Mesodermal cell (in vitro differentiated cells): ENCODE results near the gene TADA1.

ENCODE experiments used
- H3K27ac ChIP-seq: 2 replicates; pipeline ENCODE4 v1.7.0; 2013; ENCODE audit warnings: mild to moderate bottlenecking, low read depth, low read length, moderate library complexity; ENCODE audit not compliant: severe bottlenecking
- H3K36me3 ChIP-seq: 2 replicates; pipeline ENCODE4 v1.7.1; 2013; ENCODE audit warnings: mild to moderate bottlenecking, low read length, moderate library complexity; ENCODE audit not compliant: control insufficient read depth, insufficient read depth
- H3K4me1 ChIP-seq: one replicate; pipeline ENCODE4 v1.7.1; 2013; ENCODE audit warnings: mild to moderate bottlenecking, low read length; ENCODE audit not compliant: insufficient read depth, control insufficient read depth, poor library complexity, severe bottlenecking
- H3K4me3 ChIP-seq: 2 replicates; pipeline ENCODE4 v1.7.0; 2013; ENCODE audit warnings: low read length, control low read depth, mild to moderate bottlenecking; ENCODE audit not compliant: insufficient read depth, poor library complexity, severe bottlenecking; ENCODE audit errors: extremely low read depth
- H3K9me3 ChIP-seq: 2 replicates; pipeline ENCODE4 v1.7.1; 2013; ENCODE audit warnings: mild to moderate bottlenecking, low read length, moderate library complexity; ENCODE audit not compliant: control insufficient read depth
- WGBS, 2 experiments: methylation state at CpG; one replicate each; pipeline ENCODE4 v1.1.5; 2013; ENCODE audit warnings: missing lambda C conversion rate in 2 of 2; ENCODE audit not compliant: insufficient coverage in 2 of 2; 5-methylcytosine and 5-hydroxymethylcytosine counted together

The TADA1 gene

DNA sequence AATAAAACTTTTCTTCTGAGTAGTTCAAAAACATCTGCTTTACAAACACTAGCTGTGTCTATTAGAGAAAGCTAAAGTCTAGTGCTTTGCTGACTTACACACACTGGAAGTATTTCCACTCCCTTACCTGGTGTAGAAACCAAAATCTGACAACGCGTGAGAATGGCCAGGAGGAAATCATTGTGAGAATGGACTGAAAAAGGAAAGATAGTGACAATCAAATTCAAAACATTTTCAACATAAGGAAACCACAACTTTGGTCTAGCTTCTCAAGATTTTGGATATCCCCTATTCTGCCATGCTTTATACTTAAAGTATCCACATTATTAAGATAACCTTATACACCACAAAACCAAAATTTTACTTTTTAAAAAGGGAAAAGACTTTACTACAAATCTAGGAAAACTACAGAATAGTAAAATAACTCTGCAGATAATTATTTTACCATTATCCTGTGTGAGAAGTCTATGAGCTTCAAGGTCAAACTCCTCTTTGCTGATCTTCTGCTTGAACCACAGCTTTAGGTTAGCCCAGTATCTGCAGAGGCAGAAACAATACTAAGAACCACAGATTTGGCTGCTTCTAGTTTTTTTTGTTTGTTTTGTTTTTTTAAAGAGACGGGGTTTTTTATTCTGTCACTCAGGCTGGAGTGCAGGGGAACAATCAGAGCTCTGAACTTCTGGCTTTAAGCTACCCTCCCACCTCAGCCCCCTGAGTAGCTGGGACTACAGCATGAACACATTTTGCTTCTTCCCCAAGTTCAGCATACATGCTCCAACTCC is 6.6 kb downstream of the TADA1 start:
- WGBS, 2 experiments, result 20% methylated on average over 1 of the region's 3 CpGs; no CpG with 5 or more reads in 1 of the 2 experiments
- H3K4me3 ChIP-seq, result no peak overlapping the region
- H3K4me1 ChIP-seq, result no peaks in the 10 kb centered on the region
- H3K36me3 ChIP-seq, result peaks cover 46% of the 10 kb centered on the region
- no peak overlapping the region for H3K27ac ChIP-seq
- H3K9me3 ChIP-seq, result no peaks in the 10 kb centered on the region

DNA sequence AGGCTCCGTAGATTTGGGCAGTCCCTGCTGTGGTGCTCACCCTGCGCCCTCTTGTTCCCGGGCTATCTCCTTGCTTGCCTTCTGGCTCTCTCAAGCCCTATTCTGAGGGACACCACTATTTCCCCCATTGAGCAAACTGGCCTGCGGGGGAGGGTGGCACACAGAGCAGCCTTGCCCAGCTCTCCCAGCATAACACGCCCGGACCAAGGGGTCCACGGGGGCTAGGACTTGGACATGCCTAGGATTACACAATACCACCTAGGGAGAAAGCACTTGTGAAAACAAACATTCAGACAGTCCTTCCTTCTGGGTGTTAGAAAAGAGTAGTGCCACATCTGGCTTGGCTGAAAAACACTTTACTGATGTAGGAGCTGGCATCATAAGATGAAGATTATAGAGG is 7.4 kb downstream of the TADA1 start:
- 92 to 94% methylated on average over 3 to 6 of the region's 7 CpGs for WGBS, 2 experiments
- Histone ChIP-seq H3K9me3 (no peaks in the 10 kb centered on the region), H3K4me3 (no peak overlapping the region), H3K4me1 (no peaks in the 10 kb centered on the region), H3K27ac (no peak overlapping the region), H3K36me3 (peaks cover 53% of the 10 kb centered on the region)

DNA sequence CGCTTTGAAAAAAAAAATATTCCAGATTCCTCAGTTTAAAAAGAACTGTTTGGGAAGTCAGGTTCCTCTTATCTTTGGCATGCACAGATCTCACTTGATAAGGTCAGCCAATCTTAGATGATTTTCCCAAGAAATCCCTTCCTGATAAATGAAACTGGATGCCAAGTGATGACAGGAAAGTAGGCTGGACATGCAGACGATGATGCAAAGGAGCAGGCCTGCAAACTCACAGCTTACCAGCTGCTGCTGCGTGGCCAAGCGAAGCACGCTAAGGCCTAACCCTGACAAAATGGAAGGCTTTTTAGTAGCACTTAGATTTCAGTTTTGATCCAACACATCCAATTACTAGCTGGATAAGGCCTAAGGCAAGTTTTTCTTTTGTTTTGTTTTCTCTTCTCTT is 10.1 kb downstream of the TADA1 start:
- Histone ChIP-seq H3K9me3 (no peaks in the 10 kb centered on the region), H3K36me3 (peaks cover 72% of the 10 kb centered on the region), H3K4me3 (no peak overlapping the region), H3K4me1 (no peaks in the 10 kb centered on the region), H3K27ac (no peak overlapping the region)
- whole genome bisulfite sequencing, 2 experiments, result 95 to 98% methylated on average over 2 to 4 of the region's 5 CpGs

DNA sequence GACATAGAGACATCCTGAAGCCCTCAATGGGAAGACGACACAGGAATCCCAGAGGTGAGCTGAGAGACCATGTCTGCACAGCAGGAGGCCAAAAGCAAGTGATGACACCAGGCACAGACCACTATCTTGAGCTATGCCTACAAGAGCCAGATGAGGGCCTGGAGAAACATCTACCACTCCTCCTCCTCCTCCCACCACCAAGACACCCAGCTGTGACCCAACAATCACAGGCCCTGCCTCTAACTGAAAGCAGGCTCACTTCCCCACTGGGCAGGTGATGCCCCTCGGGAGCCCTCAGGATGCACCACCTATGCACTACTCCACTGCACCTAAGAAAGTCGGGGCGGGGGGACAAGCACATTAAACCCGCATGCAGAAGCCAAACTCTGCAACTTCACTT is 16.5 kb downstream of the TADA1 start:
- no peak overlapping the region for H3K4me3 ChIP-seq
- WGBS, 2 experiments, result 79 to 81% methylated on average over 3 to 4 of the region's 5 CpGs
- no peak overlapping the region for H3K27ac ChIP-seq
- no peaks in the 10 kb centered on the region for H3K4me1 ChIP-seq
- peaks cover 76% of the 10 kb centered on the region for H3K36me3 ChIP-seq
- H3K9me3 ChIP-seq, result no peaks in the 10 kb centered on the region

DNA sequence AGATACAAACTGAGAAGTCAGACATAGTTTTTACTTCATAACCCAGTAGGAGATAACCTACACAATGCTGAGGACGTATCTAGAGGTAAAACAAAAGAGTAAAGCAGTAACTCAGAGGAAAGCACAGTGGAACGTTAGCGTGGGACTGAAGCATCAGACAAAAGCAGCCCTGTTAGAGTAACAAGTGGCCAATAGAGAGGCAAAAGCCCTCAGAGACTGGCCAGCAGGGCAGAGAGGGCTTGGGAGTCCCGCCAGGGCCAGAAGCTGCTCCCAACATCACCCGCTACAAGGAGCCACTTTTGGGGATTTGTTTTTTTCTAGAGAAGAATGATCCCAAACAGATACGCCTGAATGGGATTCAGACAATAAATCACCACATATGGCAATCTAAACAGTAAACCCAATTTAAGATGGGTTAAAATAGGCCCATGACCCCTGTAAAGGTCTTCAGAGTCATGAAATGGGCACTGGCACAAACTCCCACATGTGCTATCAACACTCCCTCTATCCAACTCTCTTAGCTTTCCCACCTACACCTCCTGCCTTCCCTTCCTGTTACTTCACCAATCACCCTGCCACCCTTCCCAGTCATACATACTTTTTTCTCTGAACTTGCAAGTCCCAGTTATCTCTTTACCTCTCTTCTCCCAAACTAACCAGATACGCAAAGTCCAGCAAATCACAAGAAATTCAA is 17.2 kb downstream of the TADA1 start:
- Histone ChIP-seq H3K27ac (no peak overlapping the region), H3K4me1 (no peaks in the 10 kb centered on the region), H3K9me3 (no peaks in the 10 kb centered on the region), H3K36me3 (peaks cover 74% of the 10 kb centered on the region), H3K4me3 (no peak overlapping the region)
- WGBS, 2 experiments, result 86 to 91% methylated on average over 4 to 5 of the region's 7 CpGs

- no peaks in the 10 kb centered on the region for H3K9me3 ChIP-seq
- no peak overlapping the region for H3K27ac ChIP-seq
- 77 to 90% methylated on average over 3 of the region's 3 CpGs for WGBS, 2 experiments
- H3K36me3 ChIP-seq, result peaks cover 75% of the 10 kb centered on the region
- H3K4me1 ChIP-seq, result no peaks in the 10 kb centered on the region
- no peak overlapping the region for H3K4me3 ChIP-seq
Observed at GRCh38 chr1:166857995-166858394, 18.1 kb downstream of the TADA1 start.

DNA sequence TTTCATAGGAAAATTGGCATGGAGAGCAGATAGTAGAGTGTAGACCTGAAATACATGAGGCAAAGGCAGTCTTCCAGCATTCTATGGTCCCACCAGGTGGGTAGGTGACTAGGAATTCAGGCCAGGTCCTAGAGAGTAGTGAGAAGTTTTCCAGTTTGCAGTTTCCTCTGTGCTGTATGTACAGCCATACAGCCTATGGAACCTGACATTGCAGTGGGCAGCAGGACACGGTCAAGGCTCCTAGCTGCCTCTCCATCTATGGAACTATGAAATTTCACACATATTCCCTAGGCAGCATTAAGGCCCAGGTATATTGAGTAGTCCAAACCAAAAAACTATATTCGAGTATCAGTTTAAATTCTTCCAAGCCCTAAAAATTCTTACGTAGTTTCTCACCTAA is 20.5 kb downstream of the TADA1 start:
- no peaks in the 10 kb centered on the region for H3K4me1 ChIP-seq
- 70 to 94% methylated on average over 1 to 2 of the region's 3 CpGs for WGBS, 2 experiments
- H3K4me3 ChIP-seq, result no peak overlapping the region
- H3K36me3 ChIP-seq, result peaks cover 82% of the 10 kb centered on the region
- H3K9me3 ChIP-seq, result no peaks in the 10 kb centered on the region
- H3K27ac ChIP-seq, result no peak overlapping the region

- Histone ChIP-seq H3K9me3 (no peaks in the 10 kb centered on the region), H3K27ac (no peak overlapping the region), H3K4me1 (no peaks in the 10 kb centered on the region), H3K4me3 (no peak overlapping the region), H3K36me3 (peaks cover 89% of the 10 kb centered on the region)
- WGBS, 2 experiments, result 0% methylated on average over 1 of the region's 1 CpG; no CpG with 5 or more reads in 1 of the 2 experiments
Observed at GRCh38 chr1:166852918-166853317, 23.1 kb downstream of the TADA1 start.

DNA sequence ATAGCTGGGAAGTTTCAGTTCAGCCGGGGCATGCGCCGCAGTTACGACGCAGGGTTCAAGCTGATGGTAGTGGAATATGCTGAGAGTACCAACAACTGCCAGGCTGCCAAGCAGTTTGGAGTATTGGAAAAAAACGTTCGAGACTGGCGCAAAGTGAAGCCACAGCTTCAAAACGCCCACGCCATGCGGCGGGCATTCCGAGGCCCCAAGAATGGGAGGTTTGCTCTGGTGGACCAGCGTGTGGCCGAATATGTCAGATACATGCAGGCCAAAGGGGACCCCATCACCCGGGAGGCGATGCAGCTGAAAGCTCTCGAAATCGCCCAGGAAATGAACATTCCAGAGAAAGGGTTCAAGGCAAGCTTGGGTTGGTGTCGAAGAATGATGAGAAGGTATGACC is 26.9 kb downstream of the TADA1 start:
- H3K36me3 ChIP-seq, result peaks cover 99% of the 10 kb centered on the region
- no peak overlapping the region for H3K27ac ChIP-seq
- no peak overlapping the region for H3K4me3 ChIP-seq
- WGBS, 2 experiments, result 95 to 98% methylated on average over 18 to 20 of the region's 20 CpGs
- peaks cover 7% of the 10 kb centered on the region for H3K4me1 ChIP-seq
- no peaks in the 10 kb centered on the region for H3K9me3 ChIP-seq

- Histone ChIP-seq H3K36me3 (peaks cover 100% of the 10 kb centered on the region), H3K4me1 (peaks cover 16% of the 10 kb centered on the region), H3K4me3 (no peak overlapping the region), H3K27ac (no peak overlapping the region), H3K9me3 (no peaks in the 10 kb centered on the region)
Observed at GRCh38 chr1:166848193-166848592, 27.9 kb downstream of the TADA1 start.

DNA sequence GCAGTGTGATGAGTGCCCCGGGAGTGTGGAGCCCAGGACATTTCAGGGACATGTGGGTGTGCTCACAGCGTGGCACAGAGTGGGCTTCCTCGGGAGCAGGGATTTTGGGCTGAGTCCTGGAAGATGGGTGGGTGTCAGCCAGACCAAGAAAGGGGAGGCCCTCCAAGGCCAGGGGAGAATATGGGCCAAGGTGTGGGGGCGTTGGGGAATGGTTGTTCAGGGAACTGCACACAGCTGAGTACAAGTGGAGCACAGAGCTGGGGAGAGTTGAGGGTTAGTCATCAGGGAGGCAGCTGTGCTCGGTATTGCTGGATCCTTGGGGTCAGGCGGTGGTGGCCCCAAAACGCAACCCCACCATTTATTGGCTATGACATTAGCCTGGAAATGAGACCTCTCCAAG is 31.3 kb downstream of the TADA1 start:
- WGBS, 2 experiments, result 77 to 94% methylated on average over 3 to 5 of the region's 7 CpGs
- no peaks in the 10 kb centered on the region for H3K9me3 ChIP-seq
- peak overlapping the region; percentile 81 for H3K27ac ChIP-seq
- H3K36me3 ChIP-seq, result peaks cover 91% of the 10 kb centered on the region
- H3K4me1 ChIP-seq, result peaks cover 46% of the 10 kb centered on the region
- no peak overlapping the region for H3K4me3 ChIP-seq
